ENCODE data around the gene LRFN5. TPM values are rescaled to one million over a fixed set of nuclear protein-coding genes. Genes with fewer than 3 reads are reported as not detected.
"Not testable (repeated sequence)": the region's sequence is repeated elsewhere in the genome, so short reads cannot be mapped to it uniquely, and the experiment has no call there.

Gene LRFN5
- total RNA-seq, 1 experiment from 2014 or later, result not detected

DNA sequence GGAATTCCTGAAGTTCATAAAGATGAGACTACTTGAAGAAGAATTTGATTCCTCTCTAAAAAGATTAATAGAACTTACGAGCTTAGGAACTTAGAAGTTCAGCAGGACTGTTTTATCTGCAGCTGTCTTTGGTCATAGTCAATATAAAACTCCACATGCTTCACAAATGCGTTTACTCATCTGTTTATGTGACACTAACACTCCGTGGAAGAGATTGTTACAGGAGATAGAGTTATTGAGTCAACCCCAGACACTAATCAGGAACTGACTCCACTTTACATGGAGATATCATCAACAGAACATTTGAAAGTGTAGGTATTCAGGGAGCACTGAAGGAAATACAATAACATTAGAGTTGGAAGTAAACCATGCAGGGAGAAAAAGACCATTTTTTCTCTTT, 92.8 kb downstream of the LRFN5 start:
- no peaks in the 10 kb centered on the region for H3K9me3 ChIP-seq
- no peak overlapping the region for H3K4me3 ChIP-seq
- no peaks in the 10 kb centered on the region for H3K27me3 ChIP-seq
- no peaks in the 10 kb centered on the region for H3K36me3 ChIP-seq
- no peak for DNase-seq

DNA sequence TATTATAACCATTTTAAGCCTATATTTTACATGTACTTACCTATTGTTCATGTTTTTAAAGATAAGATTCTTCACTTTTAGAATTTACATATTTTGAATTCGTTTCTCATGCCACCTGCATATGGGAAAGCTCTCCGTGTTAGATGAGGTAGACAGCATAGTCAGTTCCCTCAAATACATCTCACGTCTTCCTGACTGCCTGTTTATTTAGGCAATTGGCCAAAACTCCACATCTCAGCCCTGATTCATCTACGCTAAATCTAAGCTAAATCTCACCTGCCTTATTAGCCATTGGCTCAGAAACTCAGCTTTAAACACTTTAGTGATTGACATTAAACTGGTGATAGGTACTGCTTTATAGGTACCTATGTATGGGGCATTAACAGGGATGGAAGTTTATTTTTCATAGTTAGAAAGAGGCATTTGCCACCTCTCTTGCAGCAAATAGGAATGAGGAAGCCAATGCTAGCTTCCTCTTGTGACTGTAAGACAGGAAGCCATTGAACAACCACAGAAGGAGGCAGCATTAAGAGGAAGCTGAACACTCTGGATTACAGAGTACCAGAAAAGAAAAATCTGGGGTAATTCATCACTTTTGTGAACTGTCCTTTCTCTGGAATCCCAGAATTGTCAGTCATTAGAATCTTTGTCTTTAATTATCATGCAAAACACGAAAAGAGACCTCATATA, 111.9 kb downstream of the LRFN5 start:
- DNase-seq, result no peak
- no peak overlapping the region for H3K4me3 ChIP-seq
- no peaks in the 10 kb centered on the region for H3K36me3 ChIP-seq
- no peaks in the 10 kb centered on the region for H3K27me3 ChIP-seq
- no peaks in the 10 kb centered on the region for H3K9me3 ChIP-seq

DNA sequence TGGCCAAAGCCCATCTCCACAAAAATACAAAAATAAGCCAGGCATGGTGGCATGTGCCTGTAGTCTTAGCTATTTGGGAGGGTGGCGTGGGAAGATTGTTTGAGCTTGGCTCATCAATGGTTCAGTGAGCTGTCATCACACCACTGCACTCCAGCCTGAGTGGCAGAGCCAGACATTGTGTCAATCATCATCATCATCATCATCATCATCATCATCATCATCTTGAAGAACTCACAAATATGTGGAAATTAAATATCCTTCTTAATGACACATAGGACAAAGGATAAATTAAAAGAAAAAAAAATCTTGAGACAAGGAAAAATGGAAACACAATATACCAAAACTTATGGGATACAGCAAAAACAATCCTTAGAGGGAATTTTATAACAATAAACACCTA, 132.5 kb downstream of the LRFN5 start:
- H3K27me3 ChIP-seq, result no peaks in the 10 kb centered on the region
- H3K36me3 ChIP-seq, result no peaks in the 10 kb centered on the region
- no peak for DNase-seq
- no peaks in the 10 kb centered on the region for H3K9me3 ChIP-seq
- no peak overlapping the region for H3K4me3 ChIP-seq

DNA sequence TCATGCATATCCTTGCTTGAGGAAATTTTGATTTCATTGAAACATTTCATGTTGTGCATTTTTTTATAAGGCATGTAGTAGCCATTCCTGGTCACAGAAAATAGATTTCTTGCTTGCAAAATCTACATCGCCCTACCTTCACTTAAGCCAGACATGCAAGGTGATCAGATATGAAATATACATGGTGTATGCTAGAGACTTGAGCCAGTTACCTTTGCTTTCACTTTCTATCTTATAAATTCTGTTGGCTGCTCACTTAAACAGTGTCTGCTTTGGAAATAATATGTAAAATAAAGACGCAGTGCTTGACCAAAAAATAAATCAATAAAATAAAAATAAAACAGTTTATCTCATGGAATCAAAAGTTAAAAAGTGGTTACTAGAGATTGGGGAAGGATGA, 136.5 kb downstream of the LRFN5 start:
- H3K4me3 ChIP-seq, result no peak overlapping the region
- DNase-seq, result no peak
- H3K36me3 ChIP-seq, result no peaks in the 10 kb centered on the region
- no peaks in the 10 kb centered on the region for H3K27me3 ChIP-seq
- no peaks in the 10 kb centered on the region for H3K9me3 ChIP-seq

DNA sequence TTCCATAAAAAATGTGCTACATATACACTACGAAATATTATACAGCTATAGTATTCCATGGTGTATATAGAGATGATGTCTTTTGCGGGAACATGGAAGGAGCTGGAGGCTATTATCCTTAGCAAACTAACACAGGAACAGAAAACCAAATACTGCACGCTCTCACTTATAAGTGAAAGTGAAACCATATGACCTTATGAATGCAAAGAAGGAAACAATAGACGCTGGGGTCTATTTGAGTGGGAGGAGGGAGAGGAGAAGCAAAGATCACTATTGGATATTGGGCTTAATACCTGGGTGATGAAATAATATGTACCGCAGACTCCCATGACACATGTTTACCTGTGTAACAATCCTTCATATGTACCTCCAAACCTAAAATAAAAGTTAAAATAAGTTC, 142.8 kb downstream of the LRFN5 start:
- H3K36me3 ChIP-seq, result no peaks in the 10 kb centered on the region
- no peaks in the 10 kb centered on the region for H3K27me3 ChIP-seq
- peak overlapping the region; percentile 27 for H3K4me3 ChIP-seq
- no peak for DNase-seq
- no peaks in the 10 kb centered on the region for H3K9me3 ChIP-seq

DNA sequence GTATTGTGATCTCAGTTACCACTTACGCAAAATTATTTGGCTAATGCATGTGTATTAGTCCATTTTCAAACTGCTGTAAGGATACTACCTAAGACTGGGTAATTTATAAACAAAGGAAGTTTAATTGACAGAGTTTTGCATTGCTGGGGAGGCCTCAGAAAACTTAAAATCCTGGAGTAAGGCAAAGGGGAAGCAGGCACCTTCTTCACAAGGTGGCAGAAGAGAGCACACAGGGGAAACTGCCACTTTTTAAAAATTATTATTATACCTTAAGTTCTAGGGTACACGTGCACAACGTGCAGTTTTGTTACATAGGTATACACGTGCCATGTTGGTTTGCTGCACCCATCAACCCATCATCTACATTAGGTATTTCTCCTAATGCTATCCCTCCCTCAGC, 143.9 kb downstream of the LRFN5 start:
- DNase-seq, H3K27me3 ChIP-seq, H3K9me3 ChIP-seq, H3K4me3 ChIP-seq, H3K36me3 ChIP-seq: not testable (repeated sequence)

DNA sequence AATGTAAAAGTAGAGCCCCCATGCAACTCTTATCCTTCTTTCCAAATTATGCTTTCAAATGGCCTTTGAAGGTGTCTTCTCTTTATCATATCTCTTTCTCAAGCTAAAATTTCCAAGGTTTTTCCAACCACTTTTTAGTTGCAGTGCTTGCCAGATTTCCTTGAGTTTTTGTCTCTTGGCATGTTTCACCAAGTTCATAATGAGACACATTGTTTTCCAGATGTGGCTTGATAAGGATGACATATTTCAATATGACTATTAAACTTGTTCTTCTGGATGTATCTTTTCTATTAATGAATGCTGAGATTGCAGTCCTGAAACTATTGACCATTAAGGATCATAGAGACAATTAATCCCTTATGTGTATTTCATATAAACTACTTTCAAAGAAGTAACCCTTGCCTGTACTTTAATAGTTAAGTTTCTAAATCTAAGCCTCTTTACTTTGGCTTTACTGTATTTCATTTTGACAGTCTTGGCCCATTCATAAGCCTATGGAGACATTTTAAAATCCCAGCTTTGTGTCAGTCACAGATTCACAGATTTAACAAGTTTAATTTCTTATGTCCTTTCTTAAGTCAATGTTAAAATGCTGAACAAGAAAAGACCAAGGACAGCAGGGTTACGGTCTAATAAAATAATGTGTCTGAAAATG, 151.5 kb downstream of the LRFN5 start:
- no peak for DNase-seq
- Histone ChIP-seq H3K4me3 (no peak overlapping the region), H3K36me3 (no peaks in the 10 kb centered on the region), H3K27me3 (no peaks in the 10 kb centered on the region), H3K9me3 (no peaks in the 10 kb centered on the region)

DNA sequence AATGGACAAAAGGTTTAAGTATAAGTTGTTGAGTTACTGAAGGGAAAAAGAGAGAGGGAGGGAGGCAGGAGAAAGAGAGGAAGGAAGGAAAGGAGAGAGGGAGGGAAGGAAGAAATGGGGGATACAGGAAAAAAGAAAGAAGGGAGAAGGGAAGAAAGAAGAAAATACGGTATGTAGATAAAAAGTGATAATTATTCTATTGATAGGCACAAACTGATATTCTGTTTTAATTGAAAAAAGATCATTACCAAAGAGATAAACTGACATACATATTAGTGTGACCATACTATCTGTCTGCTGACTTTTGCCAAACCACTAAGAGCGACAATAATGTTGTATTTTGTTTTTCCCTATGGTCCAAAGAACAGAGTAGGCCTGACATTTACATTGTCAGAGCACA, 154.5 kb downstream of the LRFN5 start:
- Histone ChIP-seq H3K9me3 (no peaks in the 10 kb centered on the region), H3K36me3 (no peaks in the 10 kb centered on the region)
- DNase-seq, result no peak

DNA sequence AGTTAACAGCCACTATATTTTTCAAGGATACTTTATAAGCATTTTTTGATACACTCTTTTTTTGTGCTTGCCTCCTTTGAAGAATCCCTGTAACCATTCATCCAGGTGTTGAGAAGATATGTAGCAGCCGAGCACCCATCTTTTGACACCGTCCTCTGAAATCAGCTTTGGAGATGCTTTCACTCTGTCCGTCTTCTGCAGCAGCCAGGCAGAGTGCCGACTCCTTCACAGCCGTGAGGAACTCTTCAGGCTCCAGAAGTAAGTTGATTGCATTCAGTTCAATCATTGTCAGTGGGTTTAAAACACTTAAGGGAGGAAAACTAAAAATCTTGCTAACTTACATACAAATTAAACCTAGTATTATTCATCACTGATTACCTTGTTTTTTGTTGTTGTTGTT, 160.1 kb downstream of the LRFN5 start:
- DNase-seq, result no peak
- H3K4me3 ChIP-seq, result no peak overlapping the region
- no peaks in the 10 kb centered on the region for H3K36me3 ChIP-seq
- H3K27me3 ChIP-seq, result no peaks in the 10 kb centered on the region
- no peaks in the 10 kb centered on the region for H3K9me3 ChIP-seq

More for the DNA sequence above, 154.5 kb downstream of the LRFN5 start:
- Histone ChIP-seq H3K4me3 (no peak overlapping the region), H3K27me3 (no peaks in the 10 kb centered on the region)

DNA sequence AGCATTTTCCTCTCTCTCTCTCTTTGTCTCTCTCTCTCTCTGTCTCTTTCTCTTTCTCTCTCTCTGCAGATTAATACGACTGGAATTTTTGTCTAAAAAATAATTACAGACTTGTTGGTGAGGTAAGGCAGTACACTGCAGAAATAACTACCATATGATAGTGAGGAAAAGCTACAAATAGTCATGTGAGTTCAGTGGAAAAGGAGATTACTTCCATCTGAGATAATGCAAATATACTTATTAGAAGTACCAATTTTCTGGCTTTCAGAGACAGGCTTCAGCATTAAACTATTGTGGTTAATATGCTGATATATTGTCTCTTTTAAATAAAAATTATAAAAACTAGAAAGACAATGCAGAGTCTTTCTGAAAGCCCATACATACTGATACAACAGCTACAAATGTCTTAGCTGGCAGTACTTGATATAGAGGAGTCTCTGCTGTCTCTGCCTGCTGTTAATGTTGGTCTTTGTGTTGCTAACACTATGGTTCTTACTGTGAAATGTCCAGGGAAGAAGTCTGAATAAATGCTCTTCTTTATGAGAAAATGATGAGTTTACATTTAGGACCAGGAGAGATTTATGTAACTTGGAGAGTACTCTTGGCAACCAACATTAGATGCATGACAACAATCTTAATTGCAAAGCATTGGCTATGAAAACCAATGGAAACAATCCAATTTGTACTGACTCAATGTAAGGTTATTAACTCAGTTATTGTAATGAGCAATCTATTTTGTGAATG, 167.0 kb downstream of the LRFN5 start:
- no peak overlapping the region for H3K4me3 ChIP-seq
- no peaks in the 10 kb centered on the region for H3K36me3 ChIP-seq
- H3K9me3 ChIP-seq, result no peaks in the 10 kb centered on the region
- no peaks in the 10 kb centered on the region for H3K27me3 ChIP-seq
- DNase-seq, result no peak

DNA sequence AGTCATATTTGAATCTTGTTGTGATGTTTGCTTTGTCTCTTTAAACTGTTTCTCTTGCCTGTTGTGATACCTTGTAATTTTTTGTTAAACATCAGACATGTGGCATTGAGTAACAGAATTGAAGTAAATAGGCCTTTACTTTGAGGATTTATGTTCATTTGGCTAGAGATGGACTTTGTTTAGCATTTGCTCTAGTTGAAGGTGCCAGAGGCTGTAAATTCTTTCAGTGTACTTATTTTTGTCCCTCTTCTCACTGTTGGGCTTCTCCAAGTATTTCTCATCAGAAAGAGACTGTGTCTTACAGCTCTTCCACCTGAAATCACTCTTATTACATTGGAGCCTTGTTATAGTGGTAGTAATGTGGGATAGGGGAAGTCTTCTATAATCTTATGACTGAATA, 175.8 kb downstream of the LRFN5 start:
- H3K4me3 ChIP-seq, result no peak overlapping the region
- no peaks in the 10 kb centered on the region for H3K36me3 ChIP-seq
- H3K9me3 ChIP-seq, result no peaks in the 10 kb centered on the region
- no peaks in the 10 kb centered on the region for H3K27me3 ChIP-seq
- no peak for DNase-seq

DNA sequence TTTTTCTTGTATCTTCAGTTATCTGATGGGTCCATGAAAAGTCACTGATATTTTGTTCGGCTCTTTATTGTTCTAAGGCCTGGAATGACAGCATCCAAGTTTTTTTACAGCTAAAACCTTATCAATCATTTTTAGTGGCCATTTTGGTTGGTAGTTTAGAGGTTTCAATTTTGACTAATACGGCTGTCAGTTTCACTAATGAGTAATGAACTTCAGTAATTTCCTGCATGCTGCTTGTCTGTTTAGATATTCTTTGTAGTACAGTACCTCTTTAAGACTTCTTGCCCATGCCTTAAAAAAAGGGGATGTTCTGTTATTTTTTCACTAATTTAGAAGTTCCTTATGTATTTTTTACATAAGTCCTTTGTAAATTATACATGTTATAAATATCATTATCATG, 176.7 kb downstream of the LRFN5 start:
- H3K36me3 ChIP-seq, result no peaks in the 10 kb centered on the region
- no peak for DNase-seq
- H3K4me3 ChIP-seq, result no peak overlapping the region
- no peaks in the 10 kb centered on the region for H3K9me3 ChIP-seq
- H3K27me3 ChIP-seq, result no peaks in the 10 kb centered on the region

DNA sequence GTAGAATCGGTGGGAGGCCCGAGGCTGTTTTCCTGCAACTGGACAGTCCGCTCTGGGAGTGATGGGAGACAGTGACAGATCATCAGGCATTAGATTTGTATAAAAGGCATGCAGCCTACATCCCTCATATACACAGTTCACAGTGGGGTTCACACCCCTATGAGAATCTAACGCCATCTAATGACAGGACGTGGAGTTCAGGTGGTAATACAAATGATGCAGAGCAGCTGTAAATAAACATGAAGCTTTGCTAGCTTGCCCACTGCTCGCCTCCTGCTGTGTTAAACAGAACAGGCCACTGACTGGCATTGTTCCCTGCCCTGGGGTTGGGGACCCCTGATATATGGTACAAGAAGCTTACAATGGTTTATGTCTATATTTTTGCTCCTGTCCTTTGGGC, 179.0 kb downstream of the LRFN5 start:
- H3K27me3 ChIP-seq, result no peaks in the 10 kb centered on the region

DNA sequence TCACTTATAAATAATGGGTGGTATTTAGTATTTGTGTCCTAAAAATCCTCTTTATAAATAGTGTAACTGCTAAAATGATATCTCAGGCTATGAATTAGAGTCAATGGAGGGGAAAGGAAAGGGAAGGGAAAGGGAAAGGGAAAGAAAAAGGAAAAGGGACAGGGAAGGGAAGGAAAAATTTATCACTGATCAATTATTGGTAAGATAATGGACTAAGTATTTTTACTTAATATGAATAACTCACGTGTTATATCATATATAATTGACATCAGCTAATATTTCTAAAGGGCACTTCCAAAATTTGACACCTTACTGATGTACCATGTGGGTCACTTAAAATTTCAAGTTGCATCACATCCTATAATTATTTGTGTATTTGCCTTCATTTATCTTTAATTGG, 193.1 kb downstream of the LRFN5 start:
- no peak overlapping the region for H3K4me3 ChIP-seq
- H3K27me3 ChIP-seq, result no peaks in the 10 kb centered on the region
- H3K36me3 ChIP-seq, result no peaks in the 10 kb centered on the region
- no peaks in the 10 kb centered on the region for H3K9me3 ChIP-seq
- DNase-seq, result no peak

More for the DNA sequence above, 179.0 kb downstream of the LRFN5 start:
- Histone ChIP-seq H3K4me3 (no peak overlapping the region), H3K9me3 (no peaks in the 10 kb centered on the region), H3K36me3 (no peaks in the 10 kb centered on the region)
- no peak for DNase-seq

DNA sequence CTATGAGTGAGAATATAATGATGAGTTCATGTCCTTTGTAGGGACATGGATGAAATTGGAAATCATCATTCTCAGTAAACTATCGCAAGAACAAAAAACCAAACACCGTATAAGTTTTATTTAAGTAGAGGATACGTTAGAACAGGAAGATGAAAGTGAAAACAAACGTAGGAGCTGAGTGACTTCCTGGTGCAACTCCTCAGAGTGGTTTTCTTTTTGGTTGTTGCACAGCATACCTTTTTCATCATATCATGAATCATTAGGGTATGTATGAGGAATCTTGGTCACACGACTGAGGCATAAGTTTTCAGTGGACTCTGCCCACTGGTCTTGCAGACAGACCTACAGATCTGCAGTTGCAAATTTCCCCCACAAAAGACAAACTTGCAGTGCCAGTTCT, 199.0 kb downstream of the LRFN5 start:
- Histone ChIP-seq H3K9me3 (no peaks in the 10 kb centered on the region), H3K36me3 (no peaks in the 10 kb centered on the region), H3K4me3 (no peak overlapping the region), H3K27me3 (no peaks in the 10 kb centered on the region)
- no peak for DNase-seq

DNA sequence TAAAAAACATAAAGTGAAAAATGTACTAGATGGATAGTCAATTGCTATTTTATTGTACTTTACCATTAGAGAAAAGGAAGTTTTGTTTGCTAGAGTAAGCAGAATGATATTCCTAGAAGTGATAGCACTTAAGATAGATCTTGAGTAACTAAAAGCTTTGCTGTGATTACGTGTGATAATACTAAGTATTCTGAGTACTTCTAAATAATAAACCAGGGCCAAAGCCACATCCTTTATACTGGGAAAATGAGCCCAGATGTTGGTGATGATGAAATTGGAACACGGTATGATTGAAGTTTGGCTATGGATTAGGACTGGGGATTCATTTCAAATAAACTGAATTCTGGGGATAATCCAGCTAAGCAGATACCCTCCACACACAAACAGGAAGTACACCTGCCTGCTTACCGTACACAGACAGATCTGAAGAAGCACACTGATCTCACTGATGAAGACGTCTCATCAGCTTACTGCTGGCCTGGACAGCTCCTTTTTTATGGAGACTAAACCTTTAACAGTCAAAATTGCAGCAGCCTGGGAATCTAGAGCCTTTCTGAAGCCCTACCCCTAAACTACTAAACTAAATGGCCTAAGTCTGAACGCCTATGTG, 199.8 kb downstream of the LRFN5 start:
- H3K9me3 ChIP-seq, result no peaks in the 10 kb centered on the region
- DNase-seq, result no peak
- H3K27me3 ChIP-seq, result no peaks in the 10 kb centered on the region
- H3K4me3 ChIP-seq, result no peak overlapping the region
- no peaks in the 10 kb centered on the region for H3K36me3 ChIP-seq

DNA sequence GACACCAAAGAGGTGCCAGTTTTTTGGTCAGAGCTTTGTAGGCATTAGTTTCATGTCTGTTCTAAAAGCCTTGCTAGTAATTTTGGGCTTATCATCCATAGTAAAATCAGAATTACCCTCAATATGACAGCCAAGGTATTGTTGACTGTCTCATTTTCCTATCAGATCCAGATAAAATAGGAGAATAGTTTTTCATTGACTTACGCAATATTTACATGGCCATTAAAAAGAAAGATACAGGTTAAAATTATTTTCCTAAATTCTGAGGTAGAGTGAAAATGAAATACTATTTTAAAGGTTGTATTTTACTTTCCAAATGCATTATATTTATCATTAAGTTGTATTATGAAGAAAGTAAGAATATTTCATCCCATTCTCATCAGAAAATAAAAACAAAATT, 203.7 kb downstream of the LRFN5 start:
- H3K4me3 ChIP-seq, result no peak overlapping the region
- no peak for DNase-seq

More for the DNA sequence above, 203.7 kb downstream of the LRFN5 start:
- Histone ChIP-seq H3K27me3 (no peaks in the 10 kb centered on the region), H3K36me3 (no peaks in the 10 kb centered on the region), H3K9me3 (no peaks in the 10 kb centered on the region)

Measured in MG63 (cell line).